PFSK-1 (cell line): ENCODE data around the gene CISH.

ENCODE experiments used
- FOXP2 ChIP-seq: optimal IDR thresholded peaks from 2 replicates; pipeline ENCODE3; 2011; ENCODE audit warnings: borderline replicate concordance, control low read depth, inconsistent platforms; ENCODE audit not compliant: insufficient read depth; ENCODE audit errors: extremely low read length, extremely low read depth
- POLR2AphosphoS5 ChIP-seq: IDR thresholded peaks from 2 replicates; pipeline ENCODE4 v1.6.1; 2012; ENCODE audit warnings: low read depth, mild to moderate bottlenecking, control low read depth, low read length, moderate library complexity
- SIN3A ChIP-seq: IDR thresholded peaks from 2 replicates; pipeline ENCODE4 v1.6.1; 2012; ENCODE audit warnings: mild to moderate bottlenecking, low read length, moderate library complexity, borderline replicate concordance; ENCODE audit not compliant: insufficient read depth
- TAF1 ChIP-seq: IDR thresholded peaks from 2 replicates; pipeline ENCODE4 v1.6.1; 2012; ENCODE audit warnings: low read length, control low read depth, borderline replicate concordance; ENCODE audit not compliant: insufficient read depth
- TF ChIP-seq, protein P1 (sequence below), 2 experiments: IDR thresholded peaks; 2 replicates each; pipeline versions ENCODE4 v1.6.1 to v1.8.0; 2011 to 2012; ENCODE audit warnings: low read depth in 2 of 2, low read length in 2 of 2, control low read depth in 1 of 2, inconsistent platforms in 1 of 2, mild to moderate bottlenecking in 1 of 2, moderate library complexity in 1 of 2; ENCODE audit not compliant: insufficient read depth in 1 of 2

The CISH gene

DNA sequence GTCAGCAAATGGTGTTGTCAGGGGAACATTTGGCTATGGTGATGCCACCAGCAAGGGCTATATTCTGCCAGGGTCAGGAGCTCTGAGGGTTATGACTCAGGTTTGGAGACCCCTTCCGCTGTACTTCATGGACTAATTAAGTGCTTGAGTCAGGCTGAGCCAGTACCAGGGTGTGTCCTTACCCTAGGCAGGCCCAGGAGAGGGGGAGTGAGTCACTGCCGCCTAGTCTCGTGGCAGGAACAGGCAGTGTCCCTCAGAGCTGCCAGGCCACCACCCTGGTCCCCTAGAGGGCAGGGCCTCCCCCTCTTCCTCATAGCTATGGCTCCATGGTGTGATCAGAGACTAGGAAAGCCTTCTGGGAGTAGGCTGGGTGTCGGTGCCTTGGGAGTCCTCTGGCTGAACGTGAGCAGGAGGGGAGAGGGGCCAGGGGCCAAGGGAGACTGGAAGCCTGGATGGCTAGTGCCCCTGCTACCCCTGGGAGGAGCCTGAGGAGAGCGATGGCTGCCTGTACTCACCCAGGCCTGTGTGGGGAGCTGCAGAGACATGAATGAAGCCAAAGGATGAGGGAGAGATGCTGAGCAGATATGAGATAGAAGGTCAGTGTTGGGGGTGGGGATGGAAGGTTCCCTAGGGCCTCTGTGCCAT, 16.0 kb upstream of the CISH start:
- no peak for TF ChIP-seq TAF1
- TF ChIP-seq SIN3A = no peak
- no peak for TF ChIP-seq POLR2AphosphoS5
- no peak for TF ChIP-seq FOXP2
- TF ChIP-seq, protein P1, sequence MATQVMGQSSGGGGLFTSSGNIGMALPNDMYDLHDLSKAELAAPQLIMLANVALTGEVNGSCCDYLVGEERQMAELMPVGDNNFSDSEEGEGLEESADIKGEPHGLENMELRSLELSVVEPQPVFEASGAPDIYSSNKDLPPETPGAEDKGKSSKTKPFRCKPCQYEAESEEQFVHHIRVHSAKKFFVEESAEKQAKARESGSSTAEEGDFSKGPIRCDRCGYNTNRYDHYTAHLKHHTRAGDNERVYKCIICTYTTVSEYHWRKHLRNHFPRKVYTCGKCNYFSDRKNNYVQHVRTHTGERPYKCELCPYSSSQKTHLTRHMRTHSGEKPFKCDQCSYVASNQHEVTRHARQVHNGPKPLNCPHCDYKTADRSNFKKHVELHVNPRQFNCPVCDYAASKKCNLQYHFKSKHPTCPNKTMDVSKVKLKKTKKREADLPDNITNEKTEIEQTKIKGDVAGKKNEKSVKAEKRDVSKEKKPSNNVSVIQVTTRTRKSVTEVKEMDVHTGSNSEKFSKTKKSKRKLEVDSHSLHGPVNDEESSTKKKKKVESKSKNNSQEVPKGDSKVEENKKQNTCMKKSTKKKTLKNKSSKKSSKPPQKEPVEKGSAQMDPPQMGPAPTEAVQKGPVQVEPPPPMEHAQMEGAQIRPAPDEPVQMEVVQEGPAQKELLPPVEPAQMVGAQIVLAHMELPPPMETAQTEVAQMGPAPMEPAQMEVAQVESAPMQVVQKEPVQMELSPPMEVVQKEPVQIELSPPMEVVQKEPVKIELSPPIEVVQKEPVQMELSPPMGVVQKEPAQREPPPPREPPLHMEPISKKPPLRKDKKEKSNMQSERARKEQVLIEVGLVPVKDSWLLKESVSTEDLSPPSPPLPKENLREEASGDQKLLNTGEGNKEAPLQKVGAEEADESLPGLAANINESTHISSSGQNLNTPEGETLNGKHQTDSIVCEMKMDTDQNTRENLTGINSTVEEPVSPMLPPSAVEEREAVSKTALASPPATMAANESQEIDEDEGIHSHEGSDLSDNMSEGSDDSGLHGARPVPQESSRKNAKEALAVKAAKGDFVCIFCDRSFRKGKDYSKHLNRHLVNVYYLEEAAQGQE (IDR thresholded peaks at IDR 0.05; ENCODE audit: insufficient read depth in 1 of 2, low read depth in 2 of 2, low read length in 2 of 2) = no peak

DNA sequence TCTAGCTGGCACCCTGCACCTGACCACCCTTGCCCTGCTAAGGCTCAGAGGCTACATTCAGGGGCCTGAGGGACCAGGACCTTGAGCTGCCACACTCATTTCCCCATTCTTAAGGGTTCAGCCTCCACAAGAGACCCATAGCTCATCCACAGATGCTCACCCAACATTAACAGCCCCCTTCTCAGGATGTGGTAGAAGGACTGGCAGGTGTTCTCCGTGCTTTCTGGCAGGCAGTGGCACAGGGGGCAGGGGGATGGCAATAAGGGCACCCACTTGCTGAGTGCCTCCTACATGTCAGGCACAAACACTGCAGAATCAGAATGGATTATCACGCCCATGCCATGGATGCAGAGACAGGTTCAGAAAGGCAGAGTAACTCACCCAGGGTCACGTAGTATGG, 14.8 kb upstream of the CISH start:
- TF ChIP-seq TAF1 (no peak), POLR2AphosphoS5 (no peak), SIN3A (no peak)

DNA sequence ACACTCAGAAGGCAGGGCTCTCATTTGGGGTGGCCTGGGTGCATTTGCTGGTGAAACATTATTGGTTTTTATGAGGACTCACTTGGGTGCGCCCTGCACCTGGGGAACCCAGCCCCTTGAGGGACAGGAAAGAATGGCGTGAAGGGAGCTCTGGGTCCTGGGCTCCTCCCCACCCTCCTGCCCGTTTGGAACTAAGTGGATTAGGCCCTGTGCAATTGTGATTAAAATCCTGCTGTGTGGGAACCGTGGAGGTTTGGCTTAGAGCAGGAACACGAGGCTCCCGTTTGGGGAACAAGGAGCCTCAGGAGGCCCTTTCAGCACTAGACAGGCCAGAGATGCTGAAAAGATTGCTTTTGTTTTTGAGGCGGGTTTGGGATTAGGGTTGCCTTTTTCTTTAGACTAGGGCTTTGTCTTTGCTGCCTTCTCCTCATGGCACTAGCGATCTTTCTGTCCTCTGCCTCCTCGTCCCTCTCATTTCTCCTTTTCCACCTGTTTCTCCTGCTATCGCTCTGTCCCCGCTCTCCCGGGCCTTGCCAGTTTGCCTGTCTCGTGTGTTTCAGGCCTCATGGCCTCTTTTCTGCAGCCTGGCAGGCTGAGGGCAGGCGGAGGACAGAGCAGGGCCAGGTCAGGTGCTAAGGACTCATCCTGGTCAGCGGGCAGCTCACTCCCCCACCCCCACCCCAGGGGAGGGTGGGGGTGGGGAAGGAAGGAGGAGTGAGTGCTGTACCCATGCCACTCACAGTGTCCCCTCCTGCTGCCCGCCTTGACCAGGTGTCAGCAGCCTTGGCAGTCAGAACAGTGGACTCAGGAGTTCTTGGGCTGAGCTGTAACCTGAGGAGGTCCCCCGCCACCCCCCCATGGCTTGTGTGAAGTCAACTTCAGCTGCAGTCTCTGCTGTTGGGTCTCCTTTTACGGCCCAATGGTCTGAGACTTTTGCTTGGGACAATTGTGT, 13.9 kb upstream of the CISH start:
- TF ChIP-seq POLR2AphosphoS5 (no peak), SIN3A (no peak), FOXP2 (no peak), TAF1 (no peak)
- TF ChIP-seq, protein P1 (IDR thresholded peaks at IDR 0.05; ENCODE audit: insufficient read depth in 1 of 2, low read depth in 2 of 2, low read length in 2 of 2) = no peak

DNA sequence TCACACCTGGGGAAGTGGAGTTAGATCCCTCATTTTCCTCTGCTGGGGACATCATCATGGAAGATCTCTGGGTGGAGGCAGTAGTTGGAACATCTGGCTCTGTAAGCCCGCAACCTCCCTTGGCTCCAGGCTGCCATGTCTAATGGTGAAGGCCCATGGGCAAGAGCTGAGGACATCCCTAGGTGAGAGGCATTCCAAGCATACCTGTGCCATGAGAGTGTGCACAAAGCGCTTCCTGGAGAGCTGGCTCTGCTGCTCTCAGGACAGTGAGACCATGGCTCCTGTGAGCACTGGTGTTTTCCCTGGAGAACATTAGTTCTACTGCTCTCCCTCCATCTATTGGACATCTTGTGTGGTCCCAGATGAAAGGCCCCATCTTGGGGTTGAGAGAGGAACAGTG, 13.1 kb upstream of the CISH start:
- TF ChIP-seq TAF1 (no peak), POLR2AphosphoS5 (no peak), SIN3A (no peak), FOXP2 (no peak)
- TF ChIP-seq, protein P1 (IDR thresholded peaks at IDR 0.05; ENCODE audit: insufficient read depth in 1 of 2, low read depth in 2 of 2, low read length in 2 of 2) = no peak

DNA sequence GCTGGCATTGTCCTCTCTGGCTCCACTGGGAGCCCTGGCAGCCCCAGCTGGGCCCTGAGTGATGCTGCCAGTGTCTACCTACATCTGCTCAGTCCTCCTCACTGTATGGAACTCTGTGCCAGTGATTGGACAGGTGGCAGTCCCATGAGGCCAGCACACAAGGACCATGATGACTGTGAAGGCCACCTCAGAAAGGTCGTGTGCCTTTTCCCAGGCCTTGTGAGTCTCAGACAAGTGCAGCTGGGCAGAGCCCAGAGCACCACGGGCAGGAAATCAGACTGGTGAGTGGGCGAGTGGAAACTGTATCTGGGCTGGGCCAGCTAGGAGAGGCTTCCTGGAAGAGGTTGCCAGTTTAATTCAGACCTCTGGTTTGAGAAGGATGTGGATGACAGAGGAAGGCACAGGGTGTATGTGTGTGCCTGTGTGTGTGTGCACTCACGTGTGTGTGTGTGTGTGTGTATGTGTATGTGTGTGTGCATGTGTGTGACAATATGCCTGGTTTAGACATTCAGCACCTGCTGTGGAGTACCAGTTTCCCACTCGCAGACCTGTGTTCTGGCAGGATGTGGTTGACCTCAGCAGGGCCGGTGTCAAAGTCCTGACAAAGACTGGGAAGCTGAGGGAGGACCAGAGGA, 12.4 kb upstream of the CISH start:
- no peak for TF ChIP-seq TAF1
- TF ChIP-seq SIN3A = no peak
- TF ChIP-seq, protein P1 (IDR thresholded peaks at IDR 0.05; ENCODE audit: insufficient read depth in 1 of 2, low read depth in 2 of 2, low read length in 2 of 2) = no peak
- no peak for TF ChIP-seq FOXP2
- TF ChIP-seq POLR2AphosphoS5 = no peak
